Measurements from ENCODE around the gene GRID1.
"Not testable (repeated sequence)": the region's sequence is repeated elsewhere in the genome, so short reads cannot be mapped to it uniquely, and the experiment has no call there.

The GRID1 gene

GRCh38 chr10:85724215-85724614, 642.4 kb downstream of the GRID1 start:
- no peak overlapping the region for H3K4me3 ChIP-seq (ENCODE audit: low read depth, low read length)
- no peak for TF ChIP-seq CTCF (IDR thresholded peaks at IDR 0.05; ENCODE audit: control insufficient read depth, extremely low read depth, insufficient read depth)
- DNase-seq (ENCODE audit: low read depth), result no peak

DNA sequence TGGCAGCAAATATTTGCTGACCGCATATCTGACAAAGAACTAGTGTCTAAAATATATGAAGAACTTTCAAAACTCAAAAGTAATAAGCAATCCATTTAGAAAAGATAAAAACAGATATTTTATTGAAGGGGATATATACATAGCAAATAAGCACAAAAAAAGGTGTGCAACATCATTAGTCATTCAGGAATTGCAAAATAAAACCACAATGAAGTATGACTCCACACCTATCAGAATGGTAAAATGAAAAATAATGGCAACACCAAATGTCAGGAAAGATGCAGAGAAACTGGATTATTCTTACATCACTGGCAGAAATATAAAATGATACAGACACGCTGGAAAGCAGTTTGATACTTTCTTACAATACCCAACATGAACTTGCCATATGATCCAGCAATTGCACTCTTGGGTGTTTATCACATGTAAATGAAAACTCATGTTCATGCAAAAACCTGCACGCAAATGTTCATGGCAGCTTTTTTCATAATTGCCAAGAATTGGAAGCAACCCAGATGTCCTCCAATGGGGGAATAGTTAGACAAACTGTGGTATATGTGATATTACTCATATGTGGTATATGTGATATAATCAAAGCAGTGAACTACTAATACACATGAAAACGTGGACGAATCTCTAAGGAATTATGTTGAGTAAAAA, 645.5 kb downstream of the GRID1 start:
- H3K4me3 ChIP-seq (ENCODE audit: low read depth, low read length), result no peak overlapping the region
- DNase-seq (ENCODE audit: low read depth), result no peak
- no peak for TF ChIP-seq CTCF (IDR thresholded peaks at IDR 0.05; ENCODE audit: control insufficient read depth, extremely low read depth, insufficient read depth)

GRCh38 chr10:85719408-85719807, 647.2 kb downstream of the GRID1 start:
- no peak for DNase-seq (ENCODE audit: low read depth)
- H3K4me3 ChIP-seq (ENCODE audit: low read depth, low read length), result no peak overlapping the region
- TF ChIP-seq CTCF (IDR thresholded peaks at IDR 0.05; ENCODE audit: control insufficient read depth, extremely low read depth, insufficient read depth), result no peak

DNA sequence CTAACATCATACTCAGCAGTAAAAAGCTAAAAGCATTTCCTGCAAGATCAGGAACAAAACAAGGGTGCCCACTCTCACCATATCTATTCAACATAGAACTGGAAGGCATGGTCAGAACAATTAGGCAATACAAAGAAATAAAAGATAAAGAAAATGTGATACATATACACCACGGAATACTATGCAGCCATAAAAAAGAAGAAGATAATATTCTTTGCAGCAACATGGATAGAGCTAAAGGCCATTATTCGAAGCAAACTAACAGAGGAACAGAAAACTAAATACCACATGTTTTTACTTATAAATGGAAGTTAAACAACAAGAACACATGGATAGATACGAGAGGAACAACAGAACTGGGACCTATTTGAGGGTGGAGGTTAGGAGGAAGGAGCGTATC, 652.7 kb downstream of the GRID1 start:
- no peak for TF ChIP-seq CTCF (IDR thresholded peaks at IDR 0.05; ENCODE audit: control insufficient read depth, extremely low read depth, insufficient read depth)
- no peak for DNase-seq (ENCODE audit: low read depth)
- no peak overlapping the region for H3K4me3 ChIP-seq (ENCODE audit: low read depth, low read length)

DNA sequence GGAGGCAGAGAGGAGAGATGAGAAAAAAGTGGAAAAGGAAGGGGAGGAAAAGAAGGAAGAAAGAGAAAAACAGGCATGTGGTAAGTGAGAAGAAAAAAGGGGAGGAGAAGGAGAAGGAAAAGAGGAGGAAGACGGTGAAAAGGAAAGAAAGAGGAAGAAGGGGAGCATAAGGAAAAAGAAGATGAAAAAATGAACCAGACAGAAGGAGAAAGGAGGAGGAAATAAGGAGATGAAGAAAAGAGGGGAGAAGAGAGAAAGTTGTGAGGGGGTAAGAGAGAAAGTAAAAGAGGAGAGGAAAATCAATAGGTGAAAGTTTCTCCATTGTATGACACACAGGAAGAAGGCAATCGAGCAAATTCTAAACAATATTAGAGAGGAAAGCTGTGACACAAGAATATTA, 663.8 kb downstream of the GRID1 start:
- DNase-seq (ENCODE audit: low read depth), result no peak
- TF ChIP-seq CTCF (IDR thresholded peaks at IDR 0.05; ENCODE audit: control insufficient read depth, extremely low read depth, insufficient read depth), result no peak
- no peak overlapping the region for H3K4me3 ChIP-seq (ENCODE audit: low read depth, low read length)

DNA sequence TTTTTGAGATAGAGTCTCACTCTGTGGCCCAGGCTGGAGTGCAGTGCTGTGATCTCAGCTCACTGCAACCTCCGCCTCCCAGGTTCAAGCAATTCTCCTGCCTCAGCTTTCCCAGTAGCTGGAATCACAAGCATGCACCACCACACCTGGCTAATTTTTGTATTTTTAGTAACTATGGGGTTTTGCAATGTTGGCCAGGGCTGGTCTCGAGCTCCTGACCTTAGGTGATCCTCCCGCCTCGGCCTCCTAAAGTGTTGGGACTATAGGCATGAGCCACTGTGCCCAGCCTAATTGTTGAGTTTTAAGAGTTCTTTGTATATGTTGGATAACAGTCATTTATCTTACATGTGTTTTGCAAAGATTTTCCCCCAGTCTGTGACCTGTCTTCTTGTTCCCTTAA, 667.5 kb downstream of the GRID1 start:
- H3K4me3 ChIP-seq (ENCODE audit: low read depth, low read length); DNase-seq (ENCODE audit: low read depth): not testable (repeated sequence)

- H3K4me3 ChIP-seq (ENCODE audit: low read depth, low read length), result no peak overlapping the region
- no peak for DNase-seq (ENCODE audit: low read depth)
- no peak for TF ChIP-seq CTCF (IDR thresholded peaks at IDR 0.05; ENCODE audit: control insufficient read depth, extremely low read depth, insufficient read depth)
These were observed 669.7 kb downstream of the GRID1 start for GRCh38 chr10:85696893-85697292.
